GM12875 (cell line): Measurements from ENCODE around the gene SPEF2.

Source experiments
- H3K4me3 ChIP-seq: one replicate; pipeline ENCODE4 v1.5.1; 2011; ENCODE audit warnings: low read depth, low read length, control low read depth
- TF ChIP-seq, protein P1 (sequence below): IDR thresholded peaks from 2 replicates; pipeline ENCODE4 v1.5.1; 2011; ENCODE audit warnings: low read depth, mild to moderate bottlenecking, control low read depth, inconsistent platforms, low read length, moderate library complexity, borderline replicate concordance; ENCODE audit not compliant: insufficient read depth

SPEF2 gene

DNA sequence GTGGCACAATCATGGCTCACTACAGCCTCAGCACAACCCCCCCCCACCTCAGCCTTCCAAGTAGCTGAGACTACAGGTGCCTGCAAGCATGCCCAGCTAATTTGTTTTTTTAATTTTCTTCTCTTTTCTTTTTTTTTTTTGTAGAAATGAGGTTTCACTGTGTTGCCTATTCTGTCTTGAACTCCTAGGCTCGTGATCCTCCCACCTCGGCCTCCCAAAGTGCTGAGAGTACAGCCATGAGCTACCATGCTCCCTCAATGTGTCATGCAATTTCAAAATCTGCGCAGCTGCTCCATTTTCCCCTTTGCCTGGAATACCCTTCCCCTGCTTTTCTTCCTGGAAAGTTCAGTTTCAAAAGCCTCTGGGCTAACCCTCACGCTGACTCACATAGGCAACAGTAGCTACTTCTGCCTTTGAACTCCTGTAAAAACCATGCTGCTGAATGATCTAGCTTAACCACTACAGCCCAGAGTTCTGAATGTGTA lies 168.0 kb downstream of the SPEF2 start:
- H3K4me3 ChIP-seq = no peak overlapping the region
- TF ChIP-seq, protein P1, sequence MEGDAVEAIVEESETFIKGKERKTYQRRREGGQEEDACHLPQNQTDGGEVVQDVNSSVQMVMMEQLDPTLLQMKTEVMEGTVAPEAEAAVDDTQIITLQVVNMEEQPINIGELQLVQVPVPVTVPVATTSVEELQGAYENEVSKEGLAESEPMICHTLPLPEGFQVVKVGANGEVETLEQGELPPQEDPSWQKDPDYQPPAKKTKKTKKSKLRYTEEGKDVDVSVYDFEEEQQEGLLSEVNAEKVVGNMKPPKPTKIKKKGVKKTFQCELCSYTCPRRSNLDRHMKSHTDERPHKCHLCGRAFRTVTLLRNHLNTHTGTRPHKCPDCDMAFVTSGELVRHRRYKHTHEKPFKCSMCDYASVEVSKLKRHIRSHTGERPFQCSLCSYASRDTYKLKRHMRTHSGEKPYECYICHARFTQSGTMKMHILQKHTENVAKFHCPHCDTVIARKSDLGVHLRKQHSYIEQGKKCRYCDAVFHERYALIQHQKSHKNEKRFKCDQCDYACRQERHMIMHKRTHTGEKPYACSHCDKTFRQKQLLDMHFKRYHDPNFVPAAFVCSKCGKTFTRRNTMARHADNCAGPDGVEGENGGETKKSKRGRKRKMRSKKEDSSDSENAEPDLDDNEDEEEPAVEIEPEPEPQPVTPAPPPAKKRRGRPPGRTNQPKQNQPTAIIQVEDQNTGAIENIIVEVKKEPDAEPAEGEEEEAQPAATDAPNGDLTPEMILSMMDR = no peak

DNA sequence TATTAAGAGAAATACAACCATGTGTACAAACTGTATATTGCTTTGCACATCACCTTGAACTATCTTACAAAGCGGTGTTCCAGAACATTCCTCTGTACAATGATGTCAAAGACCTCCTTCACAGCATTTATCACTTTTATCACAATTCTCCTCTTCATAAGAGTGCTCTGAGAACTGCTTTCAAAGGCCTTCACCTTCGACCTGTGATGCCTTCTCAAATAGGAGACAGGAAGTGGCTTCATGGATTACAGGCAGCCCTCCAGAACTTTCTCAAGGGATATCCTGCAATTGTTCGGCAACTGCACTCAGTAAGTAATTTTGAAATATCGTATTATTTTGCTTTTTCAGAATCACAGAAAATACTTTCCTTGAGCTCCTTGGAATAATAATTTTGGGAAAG lies 171.1 kb downstream of the SPEF2 start:
- TF ChIP-seq, protein P1 = no peak

DNA sequence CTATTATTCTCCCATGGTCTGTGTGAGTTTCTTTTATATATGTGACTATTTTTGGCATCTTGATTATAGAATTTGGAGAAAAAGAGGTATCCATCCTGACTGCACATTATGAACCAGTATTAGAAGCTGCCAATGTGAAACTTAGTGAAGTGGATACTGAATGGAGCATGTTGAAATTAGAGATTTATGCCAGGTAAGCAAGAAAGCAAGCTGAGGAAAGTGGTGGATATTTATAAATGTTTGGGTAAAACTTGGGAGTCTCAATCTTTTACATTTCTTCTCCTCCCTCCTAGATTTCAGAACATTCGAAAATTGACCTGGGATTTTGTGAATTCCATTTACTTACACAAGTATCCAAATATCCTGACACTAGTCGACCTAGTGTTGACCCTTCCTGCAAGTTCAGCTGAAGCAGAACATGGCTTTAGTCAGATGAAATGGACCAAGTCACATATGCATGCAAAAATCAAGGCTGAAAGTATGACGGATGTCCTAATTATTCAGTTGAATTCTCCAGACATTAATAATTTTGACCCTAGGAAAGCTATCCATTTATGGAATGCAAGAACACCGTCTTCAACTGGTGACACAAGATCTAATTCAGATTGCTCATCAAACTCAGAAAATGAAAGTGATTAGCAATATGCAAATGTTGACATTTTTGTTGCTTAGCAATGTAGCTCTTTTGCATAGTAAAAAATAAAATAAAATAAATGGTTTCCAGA lies 172.2 kb downstream of the SPEF2 start:
- no peak overlapping the region for H3K4me3 ChIP-seq
- TF ChIP-seq, protein P1 = no peak

More for the DNA sequence above, 171.1 kb downstream of the SPEF2 start:
- H3K4me3 ChIP-seq = no peak overlapping the region

DNA sequence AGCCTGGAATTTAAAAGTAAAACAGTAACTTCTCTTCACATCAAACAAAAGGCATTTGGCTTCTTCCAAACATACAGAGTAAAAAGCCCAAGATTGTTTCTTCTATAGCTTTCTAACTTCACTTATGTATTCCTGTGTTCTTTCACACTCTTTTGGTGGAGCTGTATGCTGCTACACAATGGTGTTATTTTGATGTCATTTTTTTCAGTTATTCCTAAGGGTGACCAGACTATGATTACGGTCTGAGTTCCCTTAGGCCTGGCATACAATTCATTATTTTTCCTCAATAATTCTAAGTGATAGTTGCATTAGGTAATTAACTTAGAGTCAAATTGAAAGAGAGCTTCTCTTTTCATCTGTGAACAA lies 172.8 kb downstream of the SPEF2 start:
- no peak overlapping the region for H3K4me3 ChIP-seq
- TF ChIP-seq, protein P1 = no peak

DNA sequence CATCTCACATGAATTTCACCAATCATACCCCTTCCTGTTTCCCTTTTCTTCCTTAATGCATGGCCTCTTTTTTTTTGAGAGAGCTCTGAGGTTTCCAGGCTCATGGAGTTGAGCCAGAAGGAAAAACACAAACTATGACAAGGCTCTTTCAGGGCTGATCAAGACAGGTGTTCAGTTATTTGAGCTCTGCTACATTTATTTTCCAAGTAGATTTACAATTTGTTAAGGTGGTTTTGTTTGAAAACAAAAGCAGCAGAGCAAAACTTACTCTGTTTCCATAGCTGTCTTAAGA lies 176.6 kb downstream of the SPEF2 start:
- TF ChIP-seq, protein P1 = no peak
- H3K4me3 ChIP-seq = no peak overlapping the region

DNA sequence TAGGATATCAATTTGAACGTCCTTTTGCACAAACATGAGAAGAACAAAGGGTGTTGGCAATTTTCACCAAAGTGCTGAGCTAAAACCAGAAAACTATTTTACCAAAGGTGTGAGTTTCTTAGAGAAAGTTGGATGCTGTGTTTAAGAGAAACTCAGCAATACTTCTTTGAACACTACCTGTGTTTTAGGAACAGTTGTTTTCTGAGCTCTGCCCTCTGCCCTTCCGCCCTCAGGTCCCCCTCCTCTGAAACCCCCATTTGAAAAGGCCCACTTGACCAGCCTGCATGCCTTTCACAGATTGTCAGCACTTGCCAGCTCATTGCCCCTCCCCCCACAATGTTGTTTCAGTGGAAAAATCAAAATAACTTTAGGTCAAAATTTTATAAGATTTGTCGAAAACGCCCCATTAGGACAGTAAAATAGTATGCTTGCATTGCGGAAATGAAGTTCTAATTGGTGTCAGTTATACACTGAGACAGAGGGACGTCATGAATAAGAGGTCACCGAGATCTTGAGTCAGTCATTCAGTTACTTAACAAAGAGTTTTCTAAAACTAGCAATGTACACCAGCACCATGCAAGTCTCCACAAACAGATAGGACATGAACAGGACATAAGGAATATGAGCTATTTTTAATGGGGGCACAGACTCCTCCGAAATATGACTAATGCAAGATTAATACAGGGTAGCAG lies 177.2 kb downstream of the SPEF2 start:
- TF ChIP-seq, protein P1 = no peak

DNA sequence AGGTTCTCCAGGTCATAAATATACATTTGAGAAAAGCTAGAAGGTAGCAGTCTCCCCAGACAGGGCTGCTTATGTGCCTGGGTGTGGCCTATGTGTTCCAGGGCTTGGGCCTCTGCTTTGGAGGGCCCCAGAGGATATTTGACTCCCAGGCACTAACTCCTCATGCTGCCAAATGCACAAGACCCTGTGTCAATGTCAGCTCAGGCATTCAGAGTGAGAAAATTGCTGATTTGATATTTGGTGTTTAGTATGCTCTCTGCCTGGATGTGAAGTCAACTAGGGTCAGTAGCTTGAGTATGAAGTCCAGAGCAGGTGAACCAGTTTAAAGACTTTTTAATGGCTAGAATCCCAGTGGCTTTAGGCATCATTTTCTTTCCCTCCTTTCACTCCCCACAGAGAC lies 181.5 kb downstream of the SPEF2 start:
- no peak overlapping the region for H3K4me3 ChIP-seq
- TF ChIP-seq, protein P1 = no peak

More for the DNA sequence above, 177.2 kb downstream of the SPEF2 start:
- H3K4me3 ChIP-seq = no peak overlapping the region
